Loucy (cell line): ENCODE data around the gene CABP7.

Source experiments
- CTCF ChIP-seq: fragments of 200-600 bp; sonication (generic); conservative IDR thresholded peaks from 2 replicates; pipeline ENCODE4 v1.5.1; 2014; ENCODE audit warnings: mild to moderate bottlenecking, antibody characterized with exemption, low read length
- EZH2phosphoT487 ChIP-seq: fragments of 200-600 bp; IDR thresholded peaks from 2 replicates; pipeline ENCODE4 v1.6.1; 2018; ENCODE audit warnings: antibody characterized with exemption, mild to moderate bottlenecking, moderate library complexity, borderline replicate concordance

- TF ChIP-seq CTCF (no peak), EZH2phosphoT487 (no peak)
Measured at GRCh38 chr22:29700900-29701154, 19.0 kb upstream of the CABP7 start.
